CD14-positive monocyte (primary cell): ENCODE measurements around the gene ARL3. TPM values are rescaled to one million over a fixed set of nuclear protein-coding genes. Genes with fewer than 3 reads are reported as not detected.

Source experiments
- DNase-seq, 3 donors: peaks; one replicate each; pipeline ENCODE4 v3.0.0-alpha.2; 2011 to 2022
- H2AFZ ChIP-seq: 2 replicates; pipeline ENCODE4 v1.6.0; 2012; ENCODE audit warnings: mild to moderate bottlenecking, low read depth, low read length, inconsistent platforms; ENCODE audit not compliant: insufficient read depth, poor library complexity, severe bottlenecking
- H3K27ac ChIP-seq, 2 donors: 1 replicate in 1 of 2; 2 replicates in 1 of 2; pipeline ENCODE4 v1.5.1; 2012 to 2013; ENCODE audit warnings: low read length in 2 of 2, control low read depth in 1 of 2, inconsistent platforms in 1 of 2, low read depth in 1 of 2, mild to moderate bottlenecking in 1 of 2
- H3K27me3 ChIP-seq, 2 donors: one replicate each; pipeline versions ENCODE4 v1.6.0 to v1.6.1; 2011 to 2013; ENCODE audit warnings: low read length in 2 of 2; ENCODE audit not compliant: control insufficient read depth in 2 of 2, insufficient read depth in 2 of 2
- H3K36me3 ChIP-seq, 2 donors: replicated peaks in 1 of 2; 1 replicate in 1 of 2; 2 replicates in 1 of 2; pipeline versions ENCODE4 v1.5.1 to v1.6.1; 2012 to 2013; ENCODE audit warnings: low read length in 2 of 2, control low read depth in 1 of 2, inconsistent platforms in 1 of 2, mild to moderate bottlenecking in 1 of 2; ENCODE audit not compliant: insufficient read depth in 2 of 2, control insufficient read depth in 1 of 2
- H3K4me1 ChIP-seq, 2 donors: 1 replicate in 1 of 2; 2 replicates in 1 of 2; pipeline versions ENCODE4 v1.5.1 to v1.6.1; 2012 to 2013; ENCODE audit warnings: low read length in 2 of 2, control low read depth in 1 of 2, inconsistent platforms in 1 of 2, mild to moderate bottlenecking in 1 of 2, moderate library complexity in 1 of 2; ENCODE audit not compliant: insufficient read depth in 2 of 2, control insufficient read depth in 1 of 2
- H3K4me2 ChIP-seq: replicated peaks from 2 replicates; pipeline ENCODE3; 2012; ENCODE audit warnings: low read length, moderate library complexity, mild to moderate bottlenecking; ENCODE audit not compliant: poor library complexity, severe bottlenecking; ENCODE audit errors: extremely low read depth
- H3K4me3 ChIP-seq, 3 experiments: fragments of 200-600 bp in 1 of 3; sonication (generic) in 1 of 3; replicated peaks in 1 of 3; 1 replicate in 2 of 3; 2 replicates in 1 of 3; pipeline ENCODE4 v1.5.1; 2011 to 2013; ENCODE audit warnings: low read length in 3 of 3, mild to moderate bottlenecking in 3 of 3, control low read depth in 2 of 3, low read depth in 2 of 3, inconsistent platforms in 1 of 3, moderate library complexity in 1 of 3
- H3K79me2 ChIP-seq: 2 replicates; pipeline ENCODE4 v1.6.0; 2012; ENCODE audit warnings: mild to moderate bottlenecking, control low read depth, inconsistent platforms, low read length, moderate library complexity; ENCODE audit not compliant: insufficient read depth
- H3K9ac ChIP-seq: 2 replicates; pipeline ENCODE4 v1.6.0; 2017; ENCODE audit warnings: low read length, mild to moderate bottlenecking; ENCODE audit not compliant: insufficient read depth, poor library complexity, severe bottlenecking
- H3K9me3 ChIP-seq, 2 donors: replicated peaks in 1 of 2; 1 replicate in 1 of 2; 2 replicates in 1 of 2; pipeline versions ENCODE4 v1.5.1 to v1.6.1; 2012 to 2013; ENCODE audit warnings: low read length in 2 of 2, control low read depth in 1 of 2; ENCODE audit not compliant: control insufficient read depth in 1 of 2, insufficient read depth in 1 of 2
- H4K20me1 ChIP-seq: 2 replicates; pipeline ENCODE4 v1.6.0; 2012; ENCODE audit warnings: mild to moderate bottlenecking, low read length, control low read depth, moderate library complexity; ENCODE audit not compliant: insufficient read depth
- H3K27ac Mint-ChIP-seq, 7 donors: one replicate each; pipeline ENCODE4 v1.8.0; 2020; ENCODE audit warnings: mild to moderate bottlenecking in 7 of 7, mixed read lengths in 7 of 7, moderate library complexity in 6 of 7, inconsistent platforms in 2 of 7
- H3K27me3 Mint-ChIP-seq, 3 donors: one replicate each; pipeline ENCODE4 v1.8.0; 2021 to 2022; ENCODE audit warnings: low read depth in 3 of 3, mild to moderate bottlenecking in 3 of 3, mixed read lengths in 3 of 3, moderate library complexity in 3 of 3, inconsistent platforms in 1 of 3
- H3K36me3 Mint-ChIP-seq, 2 donors: one replicate each; pipeline ENCODE4 v1.8.0; 2020; ENCODE audit warnings: mixed read lengths in 2 of 2, inconsistent platforms in 1 of 2, mild to moderate bottlenecking in 1 of 2
- H3K4me1 Mint-ChIP-seq: one replicate; pipeline ENCODE4 v1.8.0; 2020; ENCODE audit warnings: mild to moderate bottlenecking, mixed read lengths
- H3K4me3 Mint-ChIP-seq, 2 donors: one replicate each; pipeline ENCODE4 v1.8.0; 2020; ENCODE audit warnings: mild to moderate bottlenecking in 2 of 2, mixed read lengths in 2 of 2, moderate library complexity in 1 of 2
- H3K9me3 Mint-ChIP-seq, 7 donors: one replicate each; pipeline ENCODE4 v1.8.0; 2020 to 2022; ENCODE audit warnings: mixed read lengths in 7 of 7, mild to moderate bottlenecking in 6 of 7, moderate library complexity in 6 of 7, inconsistent platforms in 2 of 7
- CTCF ChIP-seq: fragments of 200-600 bp; IDR thresholded peaks from one replicate; pipeline ENCODE4 v1.8.0; 2022; ENCODE audit warnings: antibody characterized with exemption, mild to moderate bottlenecking
- WGBS: methylation state at CpG from one replicate; pipeline ENCODE4 v1.1.5; 2013; ENCODE audit warnings: missing lambda C conversion rate; ENCODE audit not compliant: insufficient coverage; 5-methylcytosine and 5-hydroxymethylcytosine counted together
- intact Hi-C, 2 donors: fragments of 100-400 bp; cut with micrococcal nuclease; formaldehyde crosslinking; loops; one replicate each; pipeline versions ENCODE4 v1.15.0 to v1.15.1; 2023
- polyA plus RNA-seq, 3 donors: library from polyadenylated mRNA; depleted of rRNA in 1 of 3; unstranded in 2 of 3; stranded (reverse) in 1 of 3; fragments of 300-500 nt in 2 of 3; fragments of >200 nt in 1 of 3; fragmentation: Illumina TruSeq in 2 of 3; gene quantifications; 1 replicate in 2 of 3; 2 replicates in 1 of 3; pipeline ENCODE4 v1.2.3, GENCODE V29; 2012 to 2021

The ARL3 gene
- polyA plus RNA-seq, 3 donors: 2.8 to 6.3 (median 6.0) TPM

- Histone ChIP-seq H3K9me3 (no peaks in the 10 kb centered on the region), H3K9ac (peak overlapping the region; percentile 10), H4K20me1 (peaks cover 70% of the 10 kb centered on the region), H2AFZ (no peak overlapping the region), H3K4me2 (no peak overlapping the region), H3K4me1 (peaks cover 9 to 13% of the 10 kb centered on the region in 2 donors), H3K4me3 (no peak overlapping the region), H3K79me2 (peaks cover 100% of the 10 kb centered on the region), H3K27ac (peak overlapping the region in 1 of 2 donors; percentile 64), H3K36me3 (peaks cover 2 to 21% of the 10 kb centered on the region in 2 donors), H3K27me3 (no peaks in the 10 kb centered on the region)
- no peak for DNase-seq
- no peak for TF ChIP-seq CTCF
- Mint-ChIP-seq H3K36me3 (peaks cover 19 to 53% of the 10 kb centered on the region in 2 donors), H3K27ac (peak overlapping the region in 6 of 7 donors; percentile 21 to 87 (median 69)), H3K9me3 (no peaks in the 10 kb centered on the region), H3K4me1 (peaks cover 24% of the 10 kb centered on the region), H3K27me3 (no peaks in the 10 kb centered on the region), H3K4me3 (no peak overlapping the region)
- intact Hi-C loops: loop anchor here in 1 of 2 donors (10.0 kb wide), 1 partner anchor 52 kb away; no protein-coding TSS in a partner anchor
- WGBS: 97% methylated on average over 5 of the region's 9 CpGs
Measured at GRCh38 chr10:102752266-102752930, 38.2 kb upstream of the ARL3 start.

- H3K27ac ChIP-seq: peak overlapping the region in 1 of 2 donors; percentile 91
- H3K4me2 ChIP-seq: peak overlapping the region; percentile 93
- H3K4me1 Mint-ChIP-seq: peaks cover 29% of the 10 kb centered on the region
- whole genome bisulfite sequencing: no CpG with 5 or more reads among the region's 4 CpGs
- H3K36me3 Mint-ChIP-seq: peaks cover 11 to 17% of the 10 kb centered on the region in 2 donors
- peaks cover 0 to 12% of the 10 kb centered on the region in 2 donors for H3K36me3 ChIP-seq
- H3K9ac ChIP-seq: peak overlapping the region; percentile 93
- no peaks in the 10 kb centered on the region for H3K27me3 ChIP-seq
- intact Hi-C loops: loop anchor here in 1 of 2 donors (10.0 kb wide), 2 partner anchors 240 to 650 kb away; partner anchors contain the start of genes ACTR1A, ATP5MK, PDCD11 and SUFU
- peak overlapping the region; percentile 92 to 94 (median 93) for H3K4me3 ChIP-seq
- H3K4me3 Mint-ChIP-seq: peak overlapping the region; percentile 98 to 99
- peaks cover 0 to 5% (median 2%) of the 10 kb centered on the region in 7 donors for H3K9me3 Mint-ChIP-seq
- peaks cover 22% of the 10 kb centered on the region for H4K20me1 ChIP-seq
- H2AFZ ChIP-seq: no peak overlapping the region
- peaks cover 23% of the 10 kb centered on the region in 2 donors for H3K4me1 ChIP-seq
- TF ChIP-seq CTCF: no peak
- peaks cover 65% of the 10 kb centered on the region for H3K79me2 ChIP-seq
- peak overlapping the region in 3 of 7 donors; percentile 38 to 97 (median 96) for H3K27ac Mint-ChIP-seq
- H3K9me3 ChIP-seq: no peaks in the 10 kb centered on the region
- no peak for DNase-seq
- H3K27me3 Mint-ChIP-seq: peaks cover 0 to 9% (median 0%) of the 10 kb centered on the region in 3 donors
Measured at GRCh38 chr10:102745157-102745556, 31.0 kb upstream of the ARL3 start.
